ENCODE measurements around the gene IMP3. TPM values are rescaled to one million over a fixed set of nuclear protein-coding genes. Genes with fewer than 3 reads are reported as not detected.

The IMP3 gene
- total and polyA plus RNA-seq, 2 donors from 2014 or later: 52.0 to 95.0 TPM

GRCh38 chr15:75641179-75641503, 1.1 kb upstream of the IMP3 start:
- H3K9me3 ChIP-seq (ENCODE audit: control insufficient read depth in 2 of 3, insufficient read depth in 1 of 3, low read length in 3 of 3): no peaks in the 10 kb centered on the region
- intact Hi-C loops (cut with DNase I): no loop called here
- peak overlapping the region in 1 of 3 donors; percentile 98 for H3K4me3 ChIP-seq (ENCODE audit: low read length in 3 of 3)
- H3K36me3 ChIP-seq (ENCODE audit: control insufficient read depth in 2 of 3, insufficient read depth in 3 of 3, low read length in 3 of 3): no peaks in the 10 kb centered on the region
- H3K4me1 ChIP-seq (ENCODE audit: control insufficient read depth in 2 of 3, insufficient read depth in 2 of 3, low read depth in 1 of 3, low read length in 3 of 3): peaks cover 0 to 15% (median 0%) of the 10 kb centered on the region in 3 donors
- no peak overlapping the region for H3K27ac ChIP-seq (ENCODE audit: low read depth in 2 of 2, low read length in 2 of 2)
- no peak for FAIRE-seq
- no peaks in the 10 kb centered on the region for H3K27me3 ChIP-seq (ENCODE audit: control insufficient read depth, insufficient read depth, low read length)
- peak in 1 of 5 donors; percentile 25 for DNase-seq
- no peak for TF ChIP-seq CTCF (IDR thresholded peaks at IDR 0.05; ENCODE audit: borderline replicate concordance, extremely low read depth, insufficient read depth)
- no peak overlapping the region for H3K9ac ChIP-seq (ENCODE audit: low read length in 3 of 3)

DNA sequence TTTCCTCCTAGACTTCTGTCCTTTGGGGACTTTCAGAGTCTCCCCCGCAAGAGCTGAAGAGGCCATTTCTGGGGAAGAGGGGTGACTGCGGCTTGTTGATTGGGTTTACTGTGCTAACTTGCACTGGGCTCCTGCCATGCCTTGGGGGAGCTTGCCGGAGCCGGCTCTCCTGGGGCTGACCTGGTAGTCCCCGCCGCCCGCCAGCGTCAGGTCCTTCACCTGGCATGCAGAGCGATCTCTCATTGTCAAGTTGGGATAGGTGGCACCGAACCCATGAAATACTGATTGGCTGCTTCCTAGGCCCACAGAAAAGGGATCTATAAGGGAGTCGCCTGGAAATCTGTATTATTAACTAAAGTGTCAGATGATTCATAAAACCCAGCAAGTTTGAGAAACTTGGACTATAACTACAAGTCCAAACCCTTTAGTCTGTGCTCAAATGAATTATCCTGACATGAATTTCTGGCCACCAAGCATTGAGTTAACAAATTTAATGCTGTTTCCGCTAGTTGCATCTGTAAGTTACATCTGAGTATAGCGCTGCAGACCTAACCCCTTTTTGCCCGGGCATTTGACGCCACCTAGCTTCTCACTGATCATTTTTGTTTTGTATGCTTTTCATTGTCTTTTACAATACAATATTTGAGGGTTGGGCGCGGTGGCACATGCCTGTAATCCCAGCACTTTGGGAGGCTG, 607 bp upstream of the IMP3 start:
- intact Hi-C loops (cut with DNase I): no loop called here
- peak overlapping the region; percentile 65 to 97 (median 71) for H3K9ac ChIP-seq (ENCODE audit: low read length in 3 of 3)
- H3K9me3 ChIP-seq (ENCODE audit: control insufficient read depth in 2 of 3, insufficient read depth in 1 of 3, low read length in 3 of 3): no peaks in the 10 kb centered on the region
- peak in 3 of 5 donors; percentile 11 to 71 (median 66) for DNase-seq
- FAIRE-seq: no peak
- H3K4me1 ChIP-seq (ENCODE audit: control insufficient read depth in 2 of 3, insufficient read depth in 2 of 3, low read depth in 1 of 3, low read length in 3 of 3): peaks cover 0 to 15% (median 0%) of the 10 kb centered on the region in 3 donors
- TF ChIP-seq CTCF (IDR thresholded peaks at IDR 0.05; ENCODE audit: borderline replicate concordance, extremely low read depth, insufficient read depth): no peak
- no peaks in the 10 kb centered on the region for H3K36me3 ChIP-seq (ENCODE audit: control insufficient read depth in 2 of 3, insufficient read depth in 3 of 3, low read length in 3 of 3)
- H3K27ac ChIP-seq (ENCODE audit: low read depth in 2 of 2, low read length in 2 of 2): peak overlapping the region; percentile 83 to 98
- no peaks in the 10 kb centered on the region for H3K27me3 ChIP-seq (ENCODE audit: control insufficient read depth, insufficient read depth, low read length)
- peak overlapping the region; percentile 83 to 98 (median 95) for H3K4me3 ChIP-seq (ENCODE audit: low read length in 3 of 3)

- H3K27ac ChIP-seq (ENCODE audit: low read depth in 2 of 2, low read length in 2 of 2): peak overlapping the region; percentile 85 to 98
- DNase-seq (peak in 1 of 5 donors; percentile 61), FAIRE-seq (no peak)
- intact Hi-C loops (cut with DNase I): no loop called here
- TF ChIP-seq CTCF (IDR thresholded peaks at IDR 0.05; ENCODE audit: borderline replicate concordance, extremely low read depth, insufficient read depth): no peak
- H3K9ac ChIP-seq (ENCODE audit: low read length in 3 of 3): peak overlapping the region; percentile 18 to 97 (median 92)
- H3K4me3 ChIP-seq (ENCODE audit: low read length in 3 of 3): peak overlapping the region; percentile 83 to 98 (median 95)
- peaks cover 0 to 15% (median 0%) of the 10 kb centered on the region in 3 donors for H3K4me1 ChIP-seq (ENCODE audit: control insufficient read depth in 2 of 3, insufficient read depth in 2 of 3, low read depth in 1 of 3, low read length in 3 of 3)
- no peaks in the 10 kb centered on the region for H3K36me3 ChIP-seq (ENCODE audit: control insufficient read depth in 2 of 3, insufficient read depth in 3 of 3, low read length in 3 of 3)
- no peaks in the 10 kb centered on the region for H3K27me3 ChIP-seq (ENCODE audit: control insufficient read depth, insufficient read depth, low read length)
- H3K9me3 ChIP-seq (ENCODE audit: control insufficient read depth in 2 of 3, insufficient read depth in 1 of 3, low read length in 3 of 3): no peaks in the 10 kb centered on the region
Measured at GRCh38 chr15:75639191-75639708, 774 bp downstream of the IMP3 start.
